ENCODE data around the gene FGF19. TPM values are rescaled to one million over a fixed set of nuclear protein-coding genes. Genes with fewer than 3 reads are reported as not detected.
"Not testable (repeated sequence)": the region's sequence is repeated elsewhere in the genome, so short reads cannot be mapped to it uniquely, and the experiment has no call there.

Gene FGF19
- total and polyA plus RNA-seq, 5 donors from 2014 or later, result not detected

DNA sequence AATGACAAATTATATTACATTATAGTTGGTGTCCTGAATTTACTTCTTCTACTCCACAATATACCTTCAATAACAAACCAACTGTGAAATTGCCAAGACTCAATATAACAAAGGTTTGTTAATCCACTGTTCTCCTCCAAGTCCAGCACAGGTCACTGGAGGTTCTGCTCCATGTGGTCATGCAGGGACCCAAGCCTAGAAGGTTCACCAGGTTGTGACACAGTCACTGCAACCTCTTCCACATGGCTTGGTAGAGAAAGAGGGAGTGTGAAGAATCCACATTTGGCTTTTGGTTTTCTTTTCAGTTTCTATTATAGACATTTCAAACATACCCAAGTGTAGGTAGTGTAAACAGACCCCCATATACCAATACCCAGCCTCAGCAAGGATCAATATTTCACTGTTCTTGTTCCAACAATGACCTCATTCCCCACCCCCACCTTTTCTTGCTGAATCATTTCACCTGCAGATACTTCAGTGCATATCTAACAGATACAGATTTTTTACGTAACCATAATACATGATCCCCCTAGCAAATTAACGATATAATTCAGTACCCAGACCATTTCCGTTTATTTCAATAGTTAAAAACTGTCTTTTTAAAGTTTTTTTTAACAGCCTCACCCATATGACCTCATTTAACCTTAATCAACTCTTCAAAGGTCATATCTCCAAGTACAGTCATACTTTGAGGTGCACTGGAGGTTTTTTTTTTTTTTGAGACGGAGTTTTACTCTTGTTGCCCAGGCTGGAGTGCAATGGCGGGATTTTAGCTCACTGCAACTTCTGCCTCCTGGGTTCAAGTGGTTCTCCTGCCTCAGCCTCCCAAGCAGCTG, 14.1 kb downstream of the FGF19 start:
- no peaks in the 10 kb centered on the region for H3K36me3 Mint-ChIP-seq
- Histone ChIP-seq H3K27me3 (ENCODE audit: control insufficient read depth, insufficient read depth, low read length) (peaks cover 6% of the 10 kb centered on the region), H3K4me1 (ENCODE audit: control insufficient read depth, insufficient read depth, low read length, poor library complexity, severe bottlenecking) (peaks cover 4% of the 10 kb centered on the region), H3K36me3 (ENCODE audit: control insufficient read depth, insufficient read depth, low read length) (no peaks in the 10 kb centered on the region), H3K9me3 (ENCODE audit: control insufficient read depth in 2 of 2, low read length in 2 of 2) (no peaks in the 10 kb centered on the region), H3K4me3 (ENCODE audit: low read depth, low read length) (no peak overlapping the region), H3K27ac (ENCODE audit: insufficient read depth, low read length, poor library complexity, severe bottlenecking) (no peak overlapping the region)
- H3K9me3 Mint-ChIP-seq, result peaks cover 0 to 4% (median 1%) of the 10 kb centered on the region in 7 donors
- H3K27ac Mint-ChIP-seq, result no peak overlapping the region
- DNase-seq, result no peak
- H3K4me3 Mint-ChIP-seq, result no peak overlapping the region
- H3K27me3 Mint-ChIP-seq, result peaks cover 49% of the 10 kb centered on the region
- ATAC-seq (ENCODE audit: low read depth in 2 of 2), result no peak
- peaks cover 0 to 6% (median under 1%) of the 10 kb centered on the region in 4 donors for H3K4me1 Mint-ChIP-seq

DNA sequence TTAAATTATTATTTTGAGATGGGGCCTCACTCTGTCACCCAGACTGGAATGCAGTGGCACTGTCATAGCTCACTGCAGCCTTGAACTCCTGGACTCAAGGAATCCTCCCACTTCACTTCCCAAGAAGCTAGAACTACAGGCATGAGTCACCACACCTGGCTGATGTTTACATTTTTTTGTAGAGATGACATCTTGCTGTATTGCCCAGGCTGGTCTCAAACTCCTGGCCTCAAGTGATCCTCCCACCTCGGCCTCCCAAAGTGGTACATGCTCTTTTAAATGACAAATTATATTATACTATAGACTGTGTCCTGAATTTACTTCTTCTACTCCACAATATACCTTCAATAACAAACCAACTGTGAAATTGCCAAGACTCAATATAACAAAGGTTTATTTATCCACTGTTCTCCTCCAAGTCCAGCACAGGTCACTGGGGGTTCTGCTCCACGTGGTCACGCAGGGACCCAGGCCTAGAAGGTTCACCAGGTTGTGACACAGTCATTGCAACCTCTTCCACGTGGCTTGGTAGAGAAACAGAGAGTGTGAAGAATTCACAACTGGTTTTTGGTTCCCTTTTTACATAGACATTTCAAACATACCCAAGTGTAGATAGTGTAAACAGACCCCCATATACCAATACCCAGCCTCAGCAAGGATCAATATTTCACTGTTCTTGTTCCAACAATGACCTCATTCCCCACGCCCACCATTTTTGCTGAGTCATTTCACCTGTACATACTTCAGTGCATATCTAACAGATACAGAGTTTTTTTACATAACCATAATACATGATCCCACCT, 15.7 kb downstream of the FGF19 start:
- not testable (repeated sequence) for DNase-seq; H3K4me3 Mint-ChIP-seq; H3K27ac ChIP-seq (ENCODE audit: insufficient read depth, low read length, poor library complexity, severe bottlenecking); H3K4me3 ChIP-seq (ENCODE audit: low read depth, low read length); H3K4me1 Mint-ChIP-seq; H3K36me3 Mint-ChIP-seq; ATAC-seq (ENCODE audit: low read depth in 2 of 2); H3K36me3 ChIP-seq (ENCODE audit: control insufficient read depth, insufficient read depth, low read length); H3K9me3 ChIP-seq (ENCODE audit: control insufficient read depth in 2 of 2, low read length in 2 of 2); H3K27me3 ChIP-seq (ENCODE audit: control insufficient read depth, insufficient read depth, low read length); H3K27ac Mint-ChIP-seq; H3K4me1 ChIP-seq (ENCODE audit: control insufficient read depth, insufficient read depth, low read length, poor library complexity, severe bottlenecking); H3K9me3 Mint-ChIP-seq
- peaks cover 54% of the 10 kb centered on the region for H3K27me3 Mint-ChIP-seq

GRCh38 chr11:69686856-69687255, 17.0 kb downstream of the FGF19 start:
- Mint-ChIP-seq H3K4me3 (no peak overlapping the region), H3K27ac (no peak overlapping the region), H3K9me3 (peaks cover 0 to 4% (median 1%) of the 10 kb centered on the region in 7 donors), H3K4me1 (peaks cover 0 to 6% (median under 1%) of the 10 kb centered on the region in 4 donors), H3K36me3 (no peaks in the 10 kb centered on the region), H3K27me3 (peaks cover 44% of the 10 kb centered on the region)
- Histone ChIP-seq H3K4me1 (ENCODE audit: control insufficient read depth, insufficient read depth, low read length, poor library complexity, severe bottlenecking) (peaks cover 4% of the 10 kb centered on the region), H3K9me3 (ENCODE audit: control insufficient read depth in 2 of 2, low read length in 2 of 2) (peaks cover 0 to 1% of the 10 kb centered on the region in 2 experiments), H3K27ac (ENCODE audit: insufficient read depth, low read length, poor library complexity, severe bottlenecking) (no peak overlapping the region), H3K27me3 (ENCODE audit: control insufficient read depth, insufficient read depth, low read length) (peaks cover 4% of the 10 kb centered on the region), H3K4me3 (ENCODE audit: low read depth, low read length) (no peak overlapping the region), H3K36me3 (ENCODE audit: control insufficient read depth, insufficient read depth, low read length) (no peaks in the 10 kb centered on the region)
- ATAC-seq (ENCODE audit: low read depth in 2 of 2) (no peak), DNase-seq (no peak)

GRCh38 chr11:69686452-69686851, 17.4 kb downstream of the FGF19 start:
- DNase-seq, result no peak
- Histone ChIP-seq H3K27ac (ENCODE audit: insufficient read depth, low read length, poor library complexity, severe bottlenecking) (no peak overlapping the region), H3K9me3 (ENCODE audit: control insufficient read depth in 2 of 2, low read length in 2 of 2) (peaks cover 0 to 1% of the 10 kb centered on the region in 2 experiments), H3K4me3 (ENCODE audit: low read depth, low read length) (no peak overlapping the region), H3K4me1 (ENCODE audit: control insufficient read depth, insufficient read depth, low read length, poor library complexity, severe bottlenecking) (peaks cover 4% of the 10 kb centered on the region), H3K36me3 (ENCODE audit: control insufficient read depth, insufficient read depth, low read length) (no peaks in the 10 kb centered on the region), H3K27me3 (ENCODE audit: control insufficient read depth, insufficient read depth, low read length) (peaks cover 1% of the 10 kb centered on the region)
- no peak for ATAC-seq (ENCODE audit: low read depth in 2 of 2)
- Mint-ChIP-seq H3K4me1 (peaks cover 0 to 6% (median under 1%) of the 10 kb centered on the region in 4 donors), H3K27me3 (peaks cover 44% of the 10 kb centered on the region), H3K36me3 (no peaks in the 10 kb centered on the region), H3K4me3 (peak overlapping the region in 2 of 4 donors; percentile 4 to 15), H3K9me3 (peaks cover 0 to 3% (median 0%) of the 10 kb centered on the region in 7 donors), H3K27ac (no peak overlapping the region)

DNA sequence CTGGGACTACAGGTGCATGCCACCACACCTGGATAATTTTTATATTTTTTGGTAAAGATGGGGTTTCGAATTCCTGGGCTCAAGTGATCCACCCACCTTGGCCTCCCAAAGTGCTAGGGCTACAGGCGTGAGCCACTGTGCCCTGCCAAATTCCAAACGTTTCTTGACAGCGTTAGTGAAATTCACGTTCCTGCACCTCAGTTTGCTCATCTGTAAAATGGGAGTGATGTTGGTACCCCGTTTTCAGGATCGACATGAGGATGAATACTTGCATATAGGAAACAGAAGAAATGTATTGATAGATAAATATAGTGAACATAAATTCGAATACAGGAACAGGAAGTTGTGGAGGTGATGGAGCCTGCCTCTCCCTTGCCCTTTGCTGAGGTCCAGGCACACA, 18.5 kb downstream of the FGF19 start:
- Mint-ChIP-seq H3K4me1 (peaks cover 0 to 6% (median under 1%) of the 10 kb centered on the region in 4 donors), H3K9me3 (peaks cover 0 to 2% (median 0%) of the 10 kb centered on the region in 7 donors), H3K27me3 (peaks cover 39% of the 10 kb centered on the region), H3K4me3 (peak overlapping the region in 3 of 4 donors; percentile 62 to 86 (median 84)), H3K27ac (peak overlapping the region in 1 of 3 donors; percentile 32), H3K36me3 (no peaks in the 10 kb centered on the region)
- H3K9me3 ChIP-seq (ENCODE audit: control insufficient read depth in 2 of 2, low read length in 2 of 2), result peaks cover 0 to 1% of the 10 kb centered on the region in 2 experiments
- peaks cover 4% of the 10 kb centered on the region for H3K4me1 ChIP-seq (ENCODE audit: control insufficient read depth, insufficient read depth, low read length, poor library complexity, severe bottlenecking)
- H3K4me3 ChIP-seq (ENCODE audit: low read depth, low read length), result no peak overlapping the region
- ATAC-seq (ENCODE audit: low read depth in 2 of 2), result no peak
- DNase-seq, result no peak
- H3K36me3 ChIP-seq (ENCODE audit: control insufficient read depth, insufficient read depth, low read length), result no peaks in the 10 kb centered on the region
- H3K27ac ChIP-seq (ENCODE audit: insufficient read depth, low read length, poor library complexity, severe bottlenecking), result no peak overlapping the region
- no peaks in the 10 kb centered on the region for H3K27me3 ChIP-seq (ENCODE audit: control insufficient read depth, insufficient read depth, low read length)

- Mint-ChIP-seq H3K36me3 (no peaks in the 10 kb centered on the region), H3K9me3 (peaks cover 0 to 2% (median 0%) of the 10 kb centered on the region in 7 donors), H3K27ac (no peak overlapping the region), H3K4me3 (no peak overlapping the region), H3K27me3 (peaks cover 35% of the 10 kb centered on the region), H3K4me1 (peaks cover 0 to 6% (median under 1%) of the 10 kb centered on the region in 4 donors)
- DNase-seq (no peak), ATAC-seq (ENCODE audit: low read depth in 2 of 2) (no peak)
- Histone ChIP-seq H3K27ac (ENCODE audit: insufficient read depth, low read length, poor library complexity, severe bottlenecking) (no peak overlapping the region), H3K36me3 (ENCODE audit: control insufficient read depth, insufficient read depth, low read length) (no peaks in the 10 kb centered on the region), H3K4me1 (ENCODE audit: control insufficient read depth, insufficient read depth, low read length, poor library complexity, severe bottlenecking) (peaks cover 4% of the 10 kb centered on the region), H3K9me3 (ENCODE audit: control insufficient read depth in 2 of 2, low read length in 2 of 2) (peaks cover 0 to 1% of the 10 kb centered on the region in 2 experiments), H3K27me3 (ENCODE audit: control insufficient read depth, insufficient read depth, low read length) (no peaks in the 10 kb centered on the region), H3K4me3 (ENCODE audit: low read depth, low read length) (no peak overlapping the region)
Observed at GRCh38 chr11:69684651-69685050, 19.2 kb downstream of the FGF19 start.

- Mint-ChIP-seq H3K9me3 (peaks cover 0 to 2% (median 0%) of the 10 kb centered on the region in 7 donors), H3K36me3 (no peaks in the 10 kb centered on the region), H3K4me3 (no peak overlapping the region), H3K27ac (no peak overlapping the region), H3K4me1 (peaks cover 0 to 6% (median under 1%) of the 10 kb centered on the region in 4 donors), H3K27me3 (peaks cover 31% of the 10 kb centered on the region)
- no peak overlapping the region for H3K27ac ChIP-seq (ENCODE audit: insufficient read depth, low read length, poor library complexity, severe bottlenecking)
- peaks cover 4% of the 10 kb centered on the region for H3K4me1 ChIP-seq (ENCODE audit: control insufficient read depth, insufficient read depth, low read length, poor library complexity, severe bottlenecking)
- H3K9me3 ChIP-seq (ENCODE audit: control insufficient read depth in 2 of 2, low read length in 2 of 2), result peaks cover 0 to 1% of the 10 kb centered on the region in 2 experiments
- ATAC-seq (ENCODE audit: low read depth in 2 of 2) (no peak), DNase-seq (no peak)
- H3K4me3 ChIP-seq (ENCODE audit: low read depth, low read length), result no peak overlapping the region
- no peaks in the 10 kb centered on the region for H3K27me3 ChIP-seq (ENCODE audit: control insufficient read depth, insufficient read depth, low read length)
- no peaks in the 10 kb centered on the region for H3K36me3 ChIP-seq (ENCODE audit: control insufficient read depth, insufficient read depth, low read length)
Observed at GRCh38 chr11:69683764-69684333, 20.0 kb downstream of the FGF19 start.

Data from CD4-positive, CD25-positive, alpha-beta regulatory T cell (primary cell).